RWPE1 (cell line): Measurements from ENCODE around the gene SLC25A21.
"Not testable (repeated sequence)": the region's sequence is repeated elsewhere in the genome, so short reads cannot be mapped to it uniquely, and the experiment has no call there.

Experiments used
- CTCF ChIA-PET: fragments of 350-600 bp; sonication (Branson Sonifier 250); formaldehyde crosslinking; extraction: SDS; loops from one replicate; lab custom pipeline; 2021; lab: Yijun Ruan, JAX
- POLR2A ChIA-PET: fragments of 400-600 bp; formaldehyde crosslinking; extraction: SDS; loops from one replicate; lab custom pipeline; 2020; ENCODE audit warnings: antibody characterized with exemption; ENCODE audit not compliant: low non-redundant PET; lab: Yijun Ruan, JAX
- DNase-seq: peaks from one replicate; pipeline ENCODE4 v3.0.0; 2012; ENCODE audit warnings: low spot score
- H3K27ac ChIP-seq: fragments of 450-650 bp; 2 replicates; pipeline ENCODE4 v1.5.1; 2017
- CTCF ChIP-seq: fragments of 450-650 bp; conservative IDR thresholded peaks from 2 replicates; pipeline ENCODE4 v1.5.1; 2017; ENCODE audit warnings: low read depth, mild to moderate bottlenecking

SLC25A21 gene

GRCh38 chr14:36874396-36875138 lies 297.8 kb downstream of the SLC25A21 start:
- CTCF ChIA-PET, result no interaction called here
- peak; percentile 70 for DNase-seq
- H3K27ac ChIP-seq, result no peak overlapping the region
- POLR2A ChIA-PET, result no interaction called here
- TF ChIP-seq CTCF, result no peak

GRCh38 chr14:36870776-36871175 lies 301.6 kb downstream of the SLC25A21 start:
- no peak for DNase-seq
- no peak for TF ChIP-seq CTCF
- no peak overlapping the region for H3K27ac ChIP-seq
- CTCF ChIA-PET, result no interaction called here
- POLR2A ChIA-PET, result no interaction called here

GRCh38 chr14:36869125-36869524 lies 303.3 kb downstream of the SLC25A21 start:
- POLR2A ChIA-PET, result no interaction called here
- CTCF ChIA-PET, result no interaction called here
- no peak for TF ChIP-seq CTCF

GRCh38 chr14:36866867-36867266 lies 305.5 kb downstream of the SLC25A21 start:
- no peak for TF ChIP-seq CTCF
- ChIA-PET CTCF (no interaction called here), POLR2A (no interaction called here)
- no peak overlapping the region for H3K27ac ChIP-seq
- no peak for DNase-seq

More at GRCh38 chr14:36869125-36869524, 303.3 kb downstream of the SLC25A21 start:
- DNase-seq, result no peak
- no peak overlapping the region for H3K27ac ChIP-seq

- TF ChIP-seq CTCF, result 0 out of 2 replicates have a peak, but pooled peaks have one; percentile 14
- no peak for DNase-seq
- H3K27ac ChIP-seq, result no peak overlapping the region
- ChIA-PET POLR2A (no interaction called here), CTCF (interaction anchor here (0.6 to 0.7 kb wide), 4 partner anchors 15 to 187 kb away, joined by 3 to 7 read pairs (median 3); no protein-coding TSS in a partner anchor)
Observed at GRCh38 chr14:36863271-36863670, 309.1 kb downstream of the SLC25A21 start.

- H3K27ac ChIP-seq, POLR2A ChIA-PET, CTCF ChIA-PET, DNase-seq: not testable (repeated sequence)
Observed at GRCh38 chr14:36862237-36862636, 310.2 kb downstream of the SLC25A21 start.

- TF ChIP-seq CTCF, result no peak
- POLR2A ChIA-PET, result no interaction called here
- DNase-seq, result no peak
- CTCF ChIA-PET, result no interaction called here
- no peak overlapping the region for H3K27ac ChIP-seq
Observed at GRCh38 chr14:36860831-36861230, 311.6 kb downstream of the SLC25A21 start.
